Activated CD8-positive, alpha-beta memory T cell treated with anti-CD3 and anti-CD28 coated beads for 1 hour (primary cell): ENCODE measurements around the gene PSME4.
"Not testable (repeated sequence)": the region's sequence is repeated elsewhere in the genome, so short reads cannot be mapped to it uniquely, and the experiment has no call there.

Source experiments
- DNase-seq, 2 donors: peaks; one replicate each; pipeline ENCODE4 v3.0.0-alpha.2; 2020; ENCODE audit warnings: low read depth in 1 of 2; ENCODE audit errors: extremely low read depth in 1 of 2

PSME4 gene

DNA sequence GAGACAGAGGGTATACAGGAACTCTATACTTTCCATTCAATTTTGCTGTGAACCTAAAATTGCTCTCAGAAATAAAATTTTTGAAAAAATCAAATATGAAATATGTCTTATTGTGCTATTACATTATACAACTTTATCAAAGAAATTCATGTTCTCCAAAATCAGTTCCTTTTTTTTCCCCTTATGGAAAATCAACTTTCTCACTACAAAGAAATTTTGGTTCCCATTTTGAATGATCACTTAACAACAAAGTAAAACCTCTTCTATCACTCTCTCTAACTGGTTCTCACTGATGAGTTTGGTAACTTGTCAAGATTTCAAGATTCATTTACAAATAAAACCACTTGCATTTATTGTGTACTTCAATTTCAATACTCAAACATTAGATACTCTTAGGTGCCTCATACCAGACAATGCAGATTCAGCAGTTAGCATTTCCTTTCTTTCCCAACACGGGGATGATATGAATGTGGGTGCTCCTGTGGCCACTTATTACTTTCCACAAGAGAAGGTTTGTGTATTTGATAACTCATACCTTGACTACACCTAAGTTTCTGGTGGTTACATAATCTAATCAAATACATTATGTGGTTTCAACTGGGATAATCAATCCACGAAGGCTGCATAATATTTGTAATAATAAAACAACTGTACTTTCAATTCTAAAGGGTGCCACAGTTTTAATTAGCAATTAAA lies 6.4 kb downstream of the PSME4 start:
- no peak for DNase-seq

DNA sequence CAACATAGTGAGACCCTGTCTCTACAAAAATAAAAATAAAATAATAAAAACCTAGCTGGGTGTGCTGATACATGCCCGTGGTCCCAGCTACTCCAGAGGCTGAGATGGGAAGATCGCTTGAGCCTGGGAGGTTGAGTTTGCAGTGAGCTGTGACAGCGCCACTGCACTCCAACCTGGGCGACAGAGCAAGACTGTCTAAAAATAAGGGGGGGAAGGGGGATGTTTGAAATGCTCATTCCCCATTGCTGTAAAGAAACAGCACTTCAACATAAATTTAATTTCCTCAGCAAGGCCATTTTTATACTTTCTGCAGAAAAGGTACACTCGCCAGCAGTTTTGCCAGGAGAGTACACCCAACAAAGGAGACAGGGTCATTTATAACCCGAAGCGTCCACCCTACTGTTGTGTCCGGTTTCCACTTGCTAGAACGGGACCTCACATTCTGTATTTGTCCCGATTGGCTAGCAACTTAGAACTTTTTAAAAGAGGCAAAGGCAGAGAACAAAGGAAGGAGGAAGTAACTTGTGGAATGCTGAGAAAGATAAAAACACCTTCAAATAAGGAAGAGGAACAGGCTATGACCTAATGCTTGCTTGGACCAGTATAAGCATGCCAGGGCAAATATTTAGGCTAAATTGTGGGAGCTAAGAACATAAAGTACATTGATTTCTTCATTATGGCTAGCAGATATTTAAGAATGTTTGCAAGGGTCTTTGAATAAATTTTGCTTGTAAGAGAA lies 9.1 kb downstream of the PSME4 start:
- not testable (repeated sequence) for DNase-seq

DNA sequence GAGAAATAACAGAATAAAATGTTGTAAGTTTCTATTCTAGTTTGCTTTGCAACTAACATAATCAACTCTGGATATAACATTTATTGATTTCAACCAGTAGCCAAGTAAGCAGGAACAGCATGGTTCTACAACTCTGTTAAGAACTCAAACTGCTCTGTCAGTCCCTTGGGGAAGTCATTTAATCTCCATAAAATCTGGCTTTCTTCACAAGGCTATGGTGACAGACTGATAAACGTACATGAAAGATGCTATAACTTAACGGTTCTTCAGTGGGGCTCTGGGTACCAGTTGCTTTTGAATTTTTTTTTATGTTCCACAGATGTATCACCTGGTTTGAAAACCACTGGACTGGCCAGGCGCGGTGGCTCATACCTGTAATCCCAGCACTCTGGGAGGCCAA lies 10.3 kb downstream of the PSME4 start:
- DNase-seq = no peak

DNA sequence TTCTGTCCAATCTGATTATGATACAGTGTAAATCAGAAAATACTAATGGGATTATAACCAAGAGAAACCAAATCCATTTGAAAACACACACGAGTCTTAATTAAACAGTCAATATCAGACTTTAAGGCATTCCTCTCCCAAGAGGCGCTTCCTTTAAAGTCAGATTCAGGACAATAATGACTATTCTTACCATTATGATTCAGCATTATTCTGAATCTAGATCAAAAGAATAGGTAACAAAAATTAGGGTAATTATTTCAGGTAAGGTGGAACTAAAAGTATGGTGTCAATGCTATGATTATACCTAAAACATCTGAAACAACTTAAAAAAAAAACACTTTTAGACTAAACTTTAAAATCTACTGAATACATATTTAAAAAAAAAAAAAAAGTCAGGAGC lies 12.3 kb downstream of the PSME4 start:
- DNase-seq = no peak

GRCh38 chr2:53952519-53952918 lies 18.3 kb downstream of the PSME4 start:
- DNase-seq = no peak

GRCh38 chr2:53949457-53949856 lies 21.3 kb downstream of the PSME4 start:
- no peak for DNase-seq

- DNase-seq = no peak
Observed at GRCh38 chr2:53945538-53945937, 25.3 kb downstream of the PSME4 start.

GRCh38 chr2:53944542-53944941 lies 26.3 kb downstream of the PSME4 start:
- DNase-seq = no peak

- no peak for DNase-seq
Observed at GRCh38 chr2:53942280-53942679, 28.5 kb downstream of the PSME4 start.

DNA sequence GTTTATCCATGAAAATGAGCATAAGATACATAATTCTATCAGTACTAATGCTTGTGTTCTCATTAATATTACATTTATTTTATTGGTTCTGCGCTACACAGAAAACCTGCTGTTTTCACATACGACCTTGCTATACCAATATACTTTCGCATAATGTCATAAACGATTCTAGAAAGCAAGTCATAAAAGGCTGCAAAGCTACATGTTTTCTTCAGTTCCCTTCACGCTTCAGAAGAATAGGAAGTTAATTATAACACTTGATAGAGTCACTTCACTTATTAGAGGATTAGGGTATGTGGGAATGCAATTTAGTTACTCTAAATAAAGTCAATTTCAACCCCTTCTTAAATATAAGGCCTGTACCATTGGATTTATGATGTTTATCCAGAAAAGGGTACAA lies 29.0 kb downstream of the PSME4 start:
- DNase-seq = no peak

DNA sequence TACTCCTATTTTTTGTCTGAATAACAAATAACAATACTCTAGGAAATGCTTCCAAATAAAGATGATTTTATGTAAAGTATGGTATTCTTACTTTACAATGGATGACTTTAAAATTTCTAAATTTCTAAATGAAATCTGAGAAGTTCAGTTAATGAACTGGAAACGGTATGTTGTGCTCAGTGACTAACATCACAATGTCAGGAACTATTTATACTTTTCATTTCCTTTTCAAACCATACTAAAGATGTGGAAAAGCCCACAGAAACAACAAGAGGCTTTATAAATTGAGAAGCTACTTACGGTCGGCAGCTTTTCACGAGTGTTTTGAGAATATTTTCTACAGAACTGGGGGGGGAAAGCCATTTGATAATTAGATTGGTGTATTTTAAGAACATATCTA lies 31.1 kb downstream of the PSME4 start:
- DNase-seq = no peak

DNA sequence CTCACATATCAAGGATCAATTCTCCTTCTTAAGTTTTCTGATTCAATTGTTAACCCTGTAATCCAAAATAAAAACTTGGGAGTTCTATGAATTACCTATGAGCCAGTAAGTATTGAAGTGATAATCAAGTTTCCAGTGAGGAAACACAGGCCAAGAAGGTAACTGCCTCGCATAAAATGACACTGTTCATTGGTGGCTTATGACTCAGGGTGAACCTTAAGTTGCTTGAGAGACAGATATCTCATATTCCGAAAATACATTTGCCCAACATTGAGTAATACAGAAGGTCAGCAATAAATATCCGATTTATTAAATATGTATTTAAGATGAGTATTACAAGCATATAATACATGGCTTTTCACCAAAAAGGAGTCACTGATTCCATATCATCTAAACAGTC lies 31.9 kb downstream of the PSME4 start:
- no peak for DNase-seq

- DNase-seq = no peak
Observed at GRCh38 chr2:53933329-53933728, 37.5 kb downstream of the PSME4 start.

GRCh38 chr2:53926321-53926720 lies 44.5 kb downstream of the PSME4 start:
- DNase-seq = not testable (repeated sequence)

- no peak for DNase-seq
Observed at GRCh38 chr2:53913721-53914120, 57.1 kb downstream of the PSME4 start.

DNA sequence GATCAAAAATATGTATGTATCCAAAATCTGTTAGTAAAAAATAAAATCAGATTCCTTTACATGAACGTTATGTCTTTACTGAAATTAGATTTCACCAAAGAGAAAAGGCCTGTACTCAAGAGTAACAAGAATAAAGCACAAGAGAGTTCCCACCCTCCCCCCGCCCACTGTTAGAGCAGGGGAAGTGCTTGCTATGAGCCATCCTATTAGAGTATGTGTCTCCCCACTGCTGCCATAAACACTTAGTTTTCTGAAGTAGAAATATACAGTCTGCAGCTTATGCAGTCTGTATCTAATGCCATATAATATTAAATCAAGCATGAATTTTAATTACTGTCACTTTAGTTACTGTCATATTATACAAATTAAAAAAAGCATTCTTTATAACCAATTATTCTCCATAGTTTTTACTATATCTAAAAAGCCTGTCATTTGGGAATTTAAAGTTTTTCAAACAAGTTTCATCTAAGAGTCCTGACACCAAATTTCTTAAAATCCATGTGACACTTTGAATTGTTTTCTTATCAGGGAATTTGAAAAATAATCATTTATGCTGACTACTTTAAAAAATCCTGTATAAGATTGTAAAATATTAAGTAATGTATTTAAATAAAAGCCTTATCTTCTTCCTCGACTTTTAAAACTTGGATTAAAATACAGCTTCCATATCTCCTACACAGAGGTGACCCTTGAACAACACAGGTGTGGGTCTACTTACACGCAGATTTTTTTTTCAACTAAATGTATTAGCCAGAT lies 59.2 kb downstream of the PSME4 start:
- no peak for DNase-seq

GRCh38 chr2:53907582-53907981 lies 63.2 kb downstream of the PSME4 start:
- no peak for DNase-seq

DNA sequence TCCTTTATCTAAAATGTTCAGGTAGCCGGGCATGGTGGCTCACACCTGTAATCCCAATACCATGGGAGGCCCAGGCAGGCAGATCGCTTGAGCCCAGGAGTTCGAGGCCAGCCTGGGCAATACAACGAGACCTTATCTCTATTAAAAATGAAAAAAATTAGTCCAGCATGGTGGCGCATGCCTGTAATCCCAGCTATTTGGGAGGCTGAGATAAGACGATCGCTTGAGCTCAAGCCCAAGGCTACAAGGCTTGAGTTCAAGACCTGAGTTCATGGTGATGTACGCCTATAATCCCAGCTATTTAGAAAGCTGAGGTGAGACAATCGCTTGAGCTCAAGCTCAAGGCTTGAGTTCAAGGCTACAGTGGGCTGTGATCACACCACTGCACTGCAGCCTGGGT lies 65.4 kb downstream of the PSME4 start:
- no peak for DNase-seq

GRCh38 chr2:53903011-53903410 lies 67.8 kb downstream of the PSME4 start:
- DNase-seq = no peak

DNA sequence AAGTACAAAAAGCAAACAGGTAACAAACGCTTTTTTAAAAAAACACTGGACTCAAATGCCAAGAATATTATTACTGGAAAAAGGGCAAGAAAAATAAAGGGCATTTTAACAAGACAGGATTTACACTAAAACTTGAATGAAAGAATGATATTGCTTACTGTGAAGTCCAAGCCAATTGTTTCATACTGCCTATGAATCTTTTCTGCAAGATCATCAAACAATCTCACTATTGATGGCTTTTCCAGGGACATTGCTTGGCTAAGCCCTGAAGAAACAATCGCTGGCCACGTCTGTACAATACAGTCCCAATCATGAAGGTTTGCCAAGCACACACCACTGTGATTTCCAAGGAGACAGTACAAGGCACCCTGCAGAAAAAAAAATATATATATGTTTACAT lies 69.6 kb downstream of the PSME4 start:
- no peak for DNase-seq

DNA sequence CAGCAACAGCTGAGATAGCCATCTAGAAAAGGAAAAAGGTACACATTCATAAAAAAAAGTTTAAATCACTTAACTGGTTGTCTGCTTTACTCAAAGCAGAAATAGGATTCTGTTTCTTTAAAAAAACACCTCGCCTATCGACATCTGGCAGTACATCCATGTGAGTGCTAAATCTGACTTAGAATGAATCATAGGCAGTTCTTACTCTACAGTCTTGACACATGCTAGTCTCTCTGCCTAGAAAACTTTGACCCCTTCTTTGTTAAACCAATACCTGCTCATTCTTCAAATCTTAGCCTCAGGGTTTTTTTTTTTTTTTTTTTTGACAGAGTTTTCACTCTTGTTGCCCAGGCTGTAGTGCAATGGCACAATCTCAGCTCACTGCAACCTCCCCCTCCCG lies 73.9 kb downstream of the PSME4 start:
- DNase-seq = no peak
